ENCODE measurements around the gene FOXF2.

The FOXF2 gene

GRCh38 chr6:1403851-1404712 is 14.7 kb downstream of the FOXF2 start:
- TF ChIP-seq ZNF274 (IDR thresholded peaks at IDR 0.05; ENCODE audit: low read depth, low read length) = no peak
- no peak overlapping the region for H3K4me3 ChIP-seq (ENCODE audit: low read length)

- H3K4me3 ChIP-seq (ENCODE audit: low read length) = no peak overlapping the region
- TF ChIP-seq ZNF274 (IDR thresholded peaks at IDR 0.05; ENCODE audit: low read depth, low read length) = no peak
Observed at GRCh38 chr6:1404713-1405098, 15.3 kb downstream of the FOXF2 start.

- no peak overlapping the region for H3K4me3 ChIP-seq (ENCODE audit: low read length)
- TF ChIP-seq ZNF274 (IDR thresholded peaks at IDR 0.05; ENCODE audit: low read depth, low read length) = no peak
Observed at GRCh38 chr6:1405221-1405620, 15.8 kb downstream of the FOXF2 start.

GRCh38 chr6:1406306-1407072 is 17.1 kb downstream of the FOXF2 start:
- no peak overlapping the region for H3K4me3 ChIP-seq (ENCODE audit: low read length)

GRCh38 chr6:1407499-1407990 is 18.2 kb downstream of the FOXF2 start:
- H3K4me3 ChIP-seq (ENCODE audit: low read length) = no peak overlapping the region
- TF ChIP-seq ZNF274 (IDR thresholded peaks at IDR 0.05; ENCODE audit: low read depth, low read length) = no peak

More at GRCh38 chr6:1406306-1407072, 17.1 kb downstream of the FOXF2 start:
- TF ChIP-seq ZNF274 (IDR thresholded peaks at IDR 0.05; ENCODE audit: low read depth, low read length) = no peak

- TF ChIP-seq ZNF274 (IDR thresholded peaks at IDR 0.05; ENCODE audit: low read depth, low read length) = no peak
- H3K4me3 ChIP-seq (ENCODE audit: low read length) = no peak overlapping the region
Observed at GRCh38 chr6:1409774-1410465, 20.5 kb downstream of the FOXF2 start.

GRCh38 chr6:1412901-1413300 is 23.5 kb downstream of the FOXF2 start:
- TF ChIP-seq ZNF274 (IDR thresholded peaks at IDR 0.05; ENCODE audit: low read depth, low read length) = no peak
- no peak overlapping the region for H3K4me3 ChIP-seq (ENCODE audit: low read length)

- TF ChIP-seq ZNF274 (IDR thresholded peaks at IDR 0.05; ENCODE audit: low read depth, low read length) = no peak
- H3K4me3 ChIP-seq (ENCODE audit: low read length) = no peak overlapping the region
Observed at GRCh38 chr6:1415416-1416063, 26.2 kb downstream of the FOXF2 start.

- no peak overlapping the region for H3K4me3 ChIP-seq (ENCODE audit: low read length)
- TF ChIP-seq ZNF274 (IDR thresholded peaks at IDR 0.05; ENCODE audit: low read depth, low read length) = no peak
Observed at GRCh38 chr6:1416191-1416760, 26.9 kb downstream of the FOXF2 start.

GRCh38 chr6:1416820-1417219 is 27.4 kb downstream of the FOXF2 start:
- TF ChIP-seq ZNF274 (IDR thresholded peaks at IDR 0.05; ENCODE audit: low read depth, low read length) = no peak
- H3K4me3 ChIP-seq (ENCODE audit: low read length) = no peak overlapping the region

GRCh38 chr6:1417718-1418117 is 28.3 kb downstream of the FOXF2 start:
- TF ChIP-seq ZNF274 (IDR thresholded peaks at IDR 0.05; ENCODE audit: low read depth, low read length) = no peak

GRCh38 chr6:1418471-1419191 is 29.3 kb downstream of the FOXF2 start:
- TF ChIP-seq ZNF274 (IDR thresholded peaks at IDR 0.05; ENCODE audit: low read depth, low read length) = no peak
- H3K4me3 ChIP-seq (ENCODE audit: low read length) = no peak overlapping the region

More at GRCh38 chr6:1417718-1418117, 28.3 kb downstream of the FOXF2 start:
- H3K4me3 ChIP-seq (ENCODE audit: low read length) = no peak overlapping the region

- no peak for TF ChIP-seq ZNF274 (IDR thresholded peaks at IDR 0.05; ENCODE audit: low read depth, low read length)
- no peak overlapping the region for H3K4me3 ChIP-seq (ENCODE audit: low read length)
Observed at GRCh38 chr6:1420382-1420781, 31.0 kb downstream of the FOXF2 start.

Data from GM08714 (cell line).